ENCODE measurements around the gene PTPRE.

Gene PTPRE

GRCh38 chr10:127951861-127952574 is 45.1 kb downstream of the PTPRE start:
- no peak for TF ChIP-seq CTCF (conservative IDR thresholded peaks at IDR 0.05; ENCODE audit: low read depth, low read length)
- no peak for DNase-seq (ENCODE audit: low read depth)
- H3K4me3 ChIP-seq (ENCODE audit: low read length): no peak overlapping the region

GRCh38 chr10:127952575-127952869 is 45.6 kb downstream of the PTPRE start:
- TF ChIP-seq CTCF (conservative IDR thresholded peaks at IDR 0.05; ENCODE audit: low read depth, low read length): no peak
- no peak for DNase-seq (ENCODE audit: low read depth)
- no peak overlapping the region for H3K4me3 ChIP-seq (ENCODE audit: low read length)

- DNase-seq (ENCODE audit: low read depth): no peak
Measured at GRCh38 chr10:127952918-127953317, 46.0 kb downstream of the PTPRE start.

GRCh38 chr10:127953876-127954275 is 47.0 kb downstream of the PTPRE start:
- DNase-seq (ENCODE audit: low read depth): no peak
- no peak overlapping the region for H3K4me3 ChIP-seq (ENCODE audit: low read length)
- TF ChIP-seq CTCF (conservative IDR thresholded peaks at IDR 0.05; ENCODE audit: low read depth, low read length): no peak

More at GRCh38 chr10:127952918-127953317, 46.0 kb downstream of the PTPRE start:
- H3K4me3 ChIP-seq (ENCODE audit: low read length): no peak overlapping the region
- no peak for TF ChIP-seq CTCF (conservative IDR thresholded peaks at IDR 0.05; ENCODE audit: low read depth, low read length)

GRCh38 chr10:127959428-127959827 is 52.5 kb downstream of the PTPRE start:
- DNase-seq (ENCODE audit: low read depth): no peak
- TF ChIP-seq CTCF (conservative IDR thresholded peaks at IDR 0.05; ENCODE audit: low read depth, low read length): no peak
- no peak overlapping the region for H3K4me3 ChIP-seq (ENCODE audit: low read length)

GRCh38 chr10:127961071-127961470 is 54.2 kb downstream of the PTPRE start:
- H3K4me3 ChIP-seq (ENCODE audit: low read length): no peak overlapping the region
- DNase-seq (ENCODE audit: low read depth): no peak
- no peak for TF ChIP-seq CTCF (conservative IDR thresholded peaks at IDR 0.05; ENCODE audit: low read depth, low read length)

- TF ChIP-seq CTCF (conservative IDR thresholded peaks at IDR 0.05; ENCODE audit: low read depth, low read length): no peak
- no peak for DNase-seq (ENCODE audit: low read depth)
- no peak overlapping the region for H3K4me3 ChIP-seq (ENCODE audit: low read length)
Measured at GRCh38 chr10:127962205-127962604, 55.3 kb downstream of the PTPRE start.

All from retinal pigment epithelial cell (primary cell).